ENCODE results near the gene ZBP1.

ZBP1 gene

GRCh38 chr20:57583289-57584257 lies 36.7 kb downstream of the ZBP1 start:
- no peak for DNase-seq

- DNase-seq: peak; percentile 29
Measured at GRCh38 chr20:57582432-57583288, 37.6 kb downstream of the ZBP1 start.

GRCh38 chr20:57582029-57582378 lies 38.2 kb downstream of the ZBP1 start:
- DNase-seq: no peak

- DNase-seq: no peak
Measured at GRCh38 chr20:57581202-57582028, 38.8 kb downstream of the ZBP1 start.

- DNase-seq: no peak
Measured at GRCh38 chr20:57580478-57581201, 39.6 kb downstream of the ZBP1 start.

GRCh38 chr20:57579898-57580447 lies 40.3 kb downstream of the ZBP1 start:
- DNase-seq: peak; percentile 55

- no peak for DNase-seq
Measured at GRCh38 chr20:57579331-57579897, 40.8 kb downstream of the ZBP1 start.

GRCh38 chr20:57578476-57579165 lies 41.6 kb downstream of the ZBP1 start:
- DNase-seq: no peak

GRCh38 chr20:57577679-57578475 lies 42.3 kb downstream of the ZBP1 start:
- no peak for DNase-seq

GRCh38 chr20:57576617-57577550 lies 43.3 kb downstream of the ZBP1 start:
- no peak for DNase-seq

GRCh38 chr20:57576002-57576401 lies 44.2 kb downstream of the ZBP1 start:
- no peak for DNase-seq

- DNase-seq: no peak
Measured at GRCh38 chr20:57574954-57575353, 45.3 kb downstream of the ZBP1 start.

GRCh38 chr20:57573894-57574293 lies 46.3 kb downstream of the ZBP1 start:
- DNase-seq: peak; percentile 67

GRCh38 chr20:57573242-57573641 lies 47.0 kb downstream of the ZBP1 start:
- DNase-seq: peak; percentile 87

- DNase-seq: no peak
Measured at GRCh38 chr20:57571782-57572416, 48.3 kb downstream of the ZBP1 start.

- peak; percentile 93 for DNase-seq
Measured at GRCh38 chr20:57570920-57571319, 49.3 kb downstream of the ZBP1 start.

- DNase-seq: peak; percentile 93
Measured at GRCh38 chr20:57570145-57570850, 49.9 kb downstream of the ZBP1 start.

- no peak for DNase-seq
Measured at GRCh38 chr20:57568960-57569359, 51.3 kb downstream of the ZBP1 start.

All from NCI-H526 treated with DMSO at 0.1 percent for 48 hours (cell line).